Neural cell (in vitro differentiated cells): Measurements from ENCODE around the gene BCAR3. TPM values are rescaled to one million over a fixed set of nuclear protein-coding genes. Genes with fewer than 3 reads are reported as not detected.

Source experiments
- H2AFZ ChIP-seq: fragments of 200-600, 300-800 bp; sonication (generic), shearing (Covaris generic); 2 replicates; pipeline ENCODE4 v1.6.0; 2014; ENCODE audit warnings: low read depth, mild to moderate bottlenecking, antibody characterized with exemption, low read length, moderate library complexity
- H3F3A ChIP-seq: fragments of 200-600 bp; shearing (Covaris generic); 2 replicates; pipeline ENCODE4 v1.6.1; 2016; ENCODE audit warnings: mild to moderate bottlenecking, moderate library complexity, mixed read lengths, antibody characterized with exemption, low read length; ENCODE audit not compliant: insufficient read depth, poor library complexity, severe bottlenecking
- H3K27ac ChIP-seq: fragments of 200-600, 300-800 bp; sonication (generic), shearing (Covaris generic); 2 replicates; pipeline ENCODE4 v1.5.1; 2014; ENCODE audit warnings: mild to moderate bottlenecking, low read length, moderate library complexity
- H3K27me3 ChIP-seq: fragments of 300-800, 200-600 bp; sonication (generic), shearing (Covaris generic); 2 replicates; pipeline ENCODE4 v1.6.0; 2014; ENCODE audit warnings: mild to moderate bottlenecking, low read depth, low read length, moderate library complexity; ENCODE audit not compliant: insufficient read depth
- H3K36me3 ChIP-seq: fragments of 300-800, 200-600 bp; sonication (generic), shearing (Covaris generic); 2 replicates; pipeline ENCODE4 v1.5.1; 2014; ENCODE audit warnings: mild to moderate bottlenecking, antibody characterized with exemption, low read length, moderate library complexity; ENCODE audit not compliant: insufficient read depth
- H3K4me2 ChIP-seq: fragments of 300-800, 200-600 bp; sonication (generic), shearing (Covaris generic); 2 replicates; pipeline ENCODE4 v1.6.0; 2014; ENCODE audit warnings: mild to moderate bottlenecking, low read length
- H3K4me3 ChIP-seq: fragments of 300-800, 200-600 bp; sonication (generic), shearing (Covaris generic); 2 replicates; pipeline ENCODE4 v1.5.1; 2014; ENCODE audit warnings: mild to moderate bottlenecking, low read length, moderate library complexity
- H3K79me2 ChIP-seq: fragments of 200-600 bp; shearing (Covaris generic); replicated peaks from 2 replicates; pipeline ENCODE4 v1.6.0; 2014; ENCODE audit warnings: mild to moderate bottlenecking, low read length, moderate library complexity; ENCODE audit not compliant: insufficient read depth
- H3K9ac ChIP-seq: fragments of 300-800, 200-600 bp; sonication (generic), shearing (Covaris generic); 2 replicates; pipeline ENCODE4 v1.6.1; 2016; ENCODE audit warnings: mild to moderate bottlenecking, low read length, mixed read lengths
- H3K9me2 ChIP-seq: fragments of 200-600 bp; shearing (Covaris generic); 2 replicates; pipeline ENCODE4 v1.6.1; 2016; ENCODE audit warnings: mild to moderate bottlenecking, low read length, mixed read lengths; ENCODE audit not compliant: insufficient read depth
- H3K9me3 ChIP-seq: fragments of 200-600, 300-800 bp; sonication (generic), shearing (Covaris generic); 2 replicates; pipeline ENCODE4 v1.6.1; 2016; ENCODE audit warnings: mild to moderate bottlenecking, mixed run types, low read length, moderate library complexity, mixed read lengths
- H4K20me1 ChIP-seq: fragments of 200-600 bp; shearing (Covaris generic); 2 replicates; pipeline ENCODE4 v1.6.1; 2016; ENCODE audit warnings: mild to moderate bottlenecking, mixed run types; ENCODE audit not compliant: insufficient read depth
- EP300 ChIP-seq: fragments of 450-650 bp; conservative IDR thresholded peaks from 2 replicates; pipeline ENCODE4 v1.6.1; 2014; ENCODE audit warnings: antibody characterized with exemption, mild to moderate bottlenecking, moderate library complexity; ENCODE audit not compliant: poor library complexity, severe bottlenecking
- EZH2 ChIP-seq: fragments of 200-600, 300-800 bp; shearing (Covaris generic), sonication (generic); IDR thresholded peaks from 2 replicates; pipeline ENCODE4 v1.6.1; 2014; ENCODE audit warnings: antibody characterized with exemption, low read length, borderline replicate concordance, mild to moderate bottlenecking; ENCODE audit not compliant: insufficient read depth, poor library complexity, severe bottlenecking
- MXI1 ChIP-seq: fragments of 450-650 bp; conservative IDR thresholded peaks from 2 replicates; pipeline ENCODE4 v1.6.1; 2014; ENCODE audit warnings: antibody characterized with exemption, mild to moderate bottlenecking; ENCODE audit not compliant: poor library complexity, severe bottlenecking
- POLR2AphosphoS5 ChIP-seq: IDR thresholded peaks from 2 replicates; pipeline ENCODE4 v1.6.1; 2012
- RAD21 ChIP-seq: fragments of 450-650 bp; conservative IDR thresholded peaks from 2 replicates; pipeline ENCODE4 v1.6.1; 2014; ENCODE audit warnings: antibody characterized with exemption, mild to moderate bottlenecking, moderate library complexity
- SMC3 ChIP-seq: fragments of 450-650 bp; conservative IDR thresholded peaks from 2 replicates; pipeline ENCODE4 v1.6.1; 2014; ENCODE audit warnings: antibody characterized with exemption, mild to moderate bottlenecking, moderate library complexity; ENCODE audit not compliant: poor library complexity
- TAF1 ChIP-seq: IDR thresholded peaks from 2 replicates; pipeline ENCODE4 v1.6.1; 2012; ENCODE audit warnings: low read depth
- polyA plus RNA-seq: library from polyadenylated mRNA; depleted of rRNA; stranded (reverse); fragments of >200 nt; gene quantifications from 2 replicates; pipeline ENCODE4 v1.2.3, GENCODE V29; 2014
- TF ChIP-seq, protein P1 (sequence below): IDR thresholded peaks from 2 replicates; pipeline ENCODE4 v1.6.1; 2012; ENCODE audit warnings: borderline replicate concordance
- TF ChIP-seq, protein P2 (sequence below): fragments of 450-650 bp; IDR thresholded peaks from 2 replicates; pipeline ENCODE4 v1.5.1; 2014; ENCODE audit warnings: antibody characterized with exemption, mild to moderate bottlenecking, moderate library complexity; ENCODE audit not compliant: poor library complexity, severe bottlenecking

The BCAR3 gene
- polyA plus RNA-seq, 1 donor from 2014 or later: 2.5 TPM

DNA sequence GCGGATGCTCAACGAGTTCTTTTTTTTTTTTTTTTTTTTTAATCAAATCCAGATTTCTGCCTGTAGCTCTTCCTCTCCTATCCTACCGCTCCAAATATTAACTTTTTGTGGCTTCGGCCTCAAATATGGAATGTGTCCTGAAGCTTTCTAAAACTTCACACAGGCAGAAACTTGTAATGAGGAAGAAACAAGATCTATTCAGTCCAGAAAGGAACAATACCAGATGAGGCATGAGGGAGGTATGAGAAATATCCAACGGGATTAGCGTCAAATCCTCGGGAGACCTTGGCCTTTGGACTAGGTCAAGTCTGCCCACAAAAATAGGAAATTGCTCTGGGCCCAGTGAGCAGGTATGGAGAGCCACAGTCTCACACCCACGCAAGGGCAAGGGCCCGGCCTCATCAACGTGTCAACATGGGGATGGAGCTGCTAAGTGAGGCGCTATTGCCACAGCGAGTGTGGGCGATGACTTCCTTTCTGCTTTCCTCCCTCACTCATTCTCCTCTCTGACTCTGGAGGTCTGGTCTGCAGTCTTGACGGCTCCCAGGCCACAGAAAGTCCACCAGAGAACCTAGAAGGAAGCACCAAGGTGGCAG is 66.6 kb downstream of the BCAR3 start:
- H3K4me2 ChIP-seq: no peak overlapping the region
- H3K4me3 ChIP-seq: no peak overlapping the region
- H2AFZ ChIP-seq: no peak overlapping the region
- H3K79me2 ChIP-seq: no peaks in the 10 kb centered on the region
- no peaks in the 10 kb centered on the region for H3F3A ChIP-seq
- no peak overlapping the region for H3K27ac ChIP-seq
- TF ChIP-seq POLR2AphosphoS5 (no peak), RAD21 (no peak), EZH2 (no peak), TAF1 (no peak), MXI1 (no peak), EP300 (no peak), SMC3 (no peak)
- TF ChIP-seq, protein P1, sequence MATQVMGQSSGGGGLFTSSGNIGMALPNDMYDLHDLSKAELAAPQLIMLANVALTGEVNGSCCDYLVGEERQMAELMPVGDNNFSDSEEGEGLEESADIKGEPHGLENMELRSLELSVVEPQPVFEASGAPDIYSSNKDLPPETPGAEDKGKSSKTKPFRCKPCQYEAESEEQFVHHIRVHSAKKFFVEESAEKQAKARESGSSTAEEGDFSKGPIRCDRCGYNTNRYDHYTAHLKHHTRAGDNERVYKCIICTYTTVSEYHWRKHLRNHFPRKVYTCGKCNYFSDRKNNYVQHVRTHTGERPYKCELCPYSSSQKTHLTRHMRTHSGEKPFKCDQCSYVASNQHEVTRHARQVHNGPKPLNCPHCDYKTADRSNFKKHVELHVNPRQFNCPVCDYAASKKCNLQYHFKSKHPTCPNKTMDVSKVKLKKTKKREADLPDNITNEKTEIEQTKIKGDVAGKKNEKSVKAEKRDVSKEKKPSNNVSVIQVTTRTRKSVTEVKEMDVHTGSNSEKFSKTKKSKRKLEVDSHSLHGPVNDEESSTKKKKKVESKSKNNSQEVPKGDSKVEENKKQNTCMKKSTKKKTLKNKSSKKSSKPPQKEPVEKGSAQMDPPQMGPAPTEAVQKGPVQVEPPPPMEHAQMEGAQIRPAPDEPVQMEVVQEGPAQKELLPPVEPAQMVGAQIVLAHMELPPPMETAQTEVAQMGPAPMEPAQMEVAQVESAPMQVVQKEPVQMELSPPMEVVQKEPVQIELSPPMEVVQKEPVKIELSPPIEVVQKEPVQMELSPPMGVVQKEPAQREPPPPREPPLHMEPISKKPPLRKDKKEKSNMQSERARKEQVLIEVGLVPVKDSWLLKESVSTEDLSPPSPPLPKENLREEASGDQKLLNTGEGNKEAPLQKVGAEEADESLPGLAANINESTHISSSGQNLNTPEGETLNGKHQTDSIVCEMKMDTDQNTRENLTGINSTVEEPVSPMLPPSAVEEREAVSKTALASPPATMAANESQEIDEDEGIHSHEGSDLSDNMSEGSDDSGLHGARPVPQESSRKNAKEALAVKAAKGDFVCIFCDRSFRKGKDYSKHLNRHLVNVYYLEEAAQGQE: no peak
- TF ChIP-seq, protein P2, sequence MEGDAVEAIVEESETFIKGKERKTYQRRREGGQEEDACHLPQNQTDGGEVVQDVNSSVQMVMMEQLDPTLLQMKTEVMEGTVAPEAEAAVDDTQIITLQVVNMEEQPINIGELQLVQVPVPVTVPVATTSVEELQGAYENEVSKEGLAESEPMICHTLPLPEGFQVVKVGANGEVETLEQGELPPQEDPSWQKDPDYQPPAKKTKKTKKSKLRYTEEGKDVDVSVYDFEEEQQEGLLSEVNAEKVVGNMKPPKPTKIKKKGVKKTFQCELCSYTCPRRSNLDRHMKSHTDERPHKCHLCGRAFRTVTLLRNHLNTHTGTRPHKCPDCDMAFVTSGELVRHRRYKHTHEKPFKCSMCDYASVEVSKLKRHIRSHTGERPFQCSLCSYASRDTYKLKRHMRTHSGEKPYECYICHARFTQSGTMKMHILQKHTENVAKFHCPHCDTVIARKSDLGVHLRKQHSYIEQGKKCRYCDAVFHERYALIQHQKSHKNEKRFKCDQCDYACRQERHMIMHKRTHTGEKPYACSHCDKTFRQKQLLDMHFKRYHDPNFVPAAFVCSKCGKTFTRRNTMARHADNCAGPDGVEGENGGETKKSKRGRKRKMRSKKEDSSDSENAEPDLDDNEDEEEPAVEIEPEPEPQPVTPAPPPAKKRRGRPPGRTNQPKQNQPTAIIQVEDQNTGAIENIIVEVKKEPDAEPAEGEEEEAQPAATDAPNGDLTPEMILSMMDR: no peak
- no peaks in the 10 kb centered on the region for H3K9me2 ChIP-seq
- no peaks in the 10 kb centered on the region for H4K20me1 ChIP-seq
- H3K36me3 ChIP-seq: no peaks in the 10 kb centered on the region
- no peak overlapping the region for H3K9ac ChIP-seq
- no peaks in the 10 kb centered on the region for H3K27me3 ChIP-seq
- H3K9me3 ChIP-seq: no peaks in the 10 kb centered on the region

DNA sequence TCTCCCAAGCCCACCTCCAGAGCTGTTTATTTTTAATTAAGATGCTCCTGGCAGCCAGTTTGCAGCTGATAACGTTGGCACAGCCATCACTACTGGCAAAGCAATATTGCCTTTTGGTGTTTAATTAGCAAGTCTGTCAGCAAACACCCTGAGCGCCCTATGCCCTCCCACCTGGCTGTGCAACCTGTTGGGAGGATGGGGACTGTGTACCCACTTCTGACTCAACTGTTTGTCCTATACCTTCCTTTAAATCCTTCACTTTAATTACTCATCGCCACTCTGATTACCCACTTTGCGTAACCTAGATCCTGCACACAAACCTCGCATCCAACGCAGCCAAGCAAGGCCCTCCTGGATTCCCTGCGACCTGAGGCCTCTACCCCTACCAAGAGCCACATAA is 67.1 kb downstream of the BCAR3 start:
- Histone ChIP-seq H3K79me2 (no peaks in the 10 kb centered on the region), H3K4me2 (no peak overlapping the region), H3K36me3 (no peaks in the 10 kb centered on the region), H3F3A (no peaks in the 10 kb centered on the region), H3K27ac (no peak overlapping the region), H3K9ac (no peak overlapping the region), H3K4me3 (no peak overlapping the region), H3K27me3 (no peaks in the 10 kb centered on the region), H3K9me3 (no peaks in the 10 kb centered on the region), H2AFZ (no peak overlapping the region), H4K20me1 (no peaks in the 10 kb centered on the region), H3K9me2 (no peaks in the 10 kb centered on the region)
- TF ChIP-seq, protein P2: no peak
- no peak for TF ChIP-seq RAD21
- TF ChIP-seq POLR2AphosphoS5: no peak
- TF ChIP-seq TAF1: no peak
- TF ChIP-seq, protein P1: no peak
- no peak for TF ChIP-seq EP300
- TF ChIP-seq SMC3: no peak
- no peak for TF ChIP-seq EZH2
- no peak for TF ChIP-seq MXI1
